SK-N-SH treated with all-trans-retinoic acid at 6 μM for 48 hours (cell line): ENCODE data around the gene CBY3.
"Not testable (repeated sequence)": the region's sequence is repeated elsewhere in the genome, so short reads cannot be mapped to it uniquely, and the experiment has no call there.

Source experiments
- ARNTL ChIP-seq: fragments of 450-650 bp; formaldehyde crosslinking; IDR thresholded peaks from 2 replicates; pipeline ENCODE4 v1.5.0; 2020; ENCODE audit warnings: low read depth, mild to moderate bottlenecking, moderate library complexity, borderline replicate concordance
- BACH2 ChIP-seq: fragments of 250-450 bp; sonication (Bioruptor Pico); IDR thresholded peaks from 2 replicates; pipeline ENCODE4 v1.9.0; 2021; ENCODE audit warnings: mild to moderate bottlenecking, borderline replicate concordance
- CREB5 ChIP-seq: fragments of 250-450 bp; sonication (Bioruptor Pico); IDR thresholded peaks from 2 replicates; pipeline ENCODE4 v1.5.1; 2020; ENCODE audit warnings: low read depth, mild to moderate bottlenecking, moderate library complexity
- OSR1 ChIP-seq: fragments of 250-450 bp; sonication (Bioruptor Pico); IDR thresholded peaks from 2 replicates; pipeline ENCODE4 v1.8.0; 2022; ENCODE audit warnings: moderate library complexity, mild to moderate bottlenecking, inconsistent platforms
- PATZ1 ChIP-seq: fragments of 250-450 bp; sonication (Bioruptor Pico); IDR thresholded peaks from 2 replicates; pipeline ENCODE4 v1.8.0; 2020; ENCODE audit warnings: mild to moderate bottlenecking, moderate library complexity, borderline replicate concordance
- SNAI2 ChIP-seq: fragments of 250-450 bp; sonication (Bioruptor Pico); IDR thresholded peaks from 2 replicates; pipeline ENCODE4 v1.5.0; 2020; ENCODE audit warnings: mild to moderate bottlenecking, moderate library complexity
- ZFP3 ChIP-seq: fragments of 250-450 bp; sonication (Bioruptor Pico); IDR thresholded peaks from 2 replicates; pipeline ENCODE4 v1.5.0; 2020; ENCODE audit warnings: mild to moderate bottlenecking, moderate library complexity
- ZFP30 ChIP-seq: fragments of 450-650 bp; formaldehyde crosslinking; IDR thresholded peaks from 2 replicates; pipeline ENCODE4 v1.5.0; 2022; ENCODE audit warnings: mild to moderate bottlenecking, moderate library complexity
- TF ChIP-seq, protein P1 (sequence below): fragments of 250-450 bp; sonication (Bioruptor Pico); IDR thresholded peaks from 2 replicates; pipeline ENCODE4 v1.5.0; 2020; ENCODE audit warnings: mild to moderate bottlenecking, moderate library complexity

GRCh38 chr5:179634370-179635172, 46.3 kb downstream of the CBY3 start:
- not testable (repeated sequence) for TF ChIP-seq ARNTL (CRISPR knock-in tag); PATZ1; BACH2 (CRISPR knock-in tag); CREB5; ZFP30 (CRISPR knock-in tag); SNAI2 (CRISPR knock-in tag); ZFP3 (CRISPR knock-in tag); OSR1 (CRISPR knock-in tag)
- TF ChIP-seq, protein P1, sequence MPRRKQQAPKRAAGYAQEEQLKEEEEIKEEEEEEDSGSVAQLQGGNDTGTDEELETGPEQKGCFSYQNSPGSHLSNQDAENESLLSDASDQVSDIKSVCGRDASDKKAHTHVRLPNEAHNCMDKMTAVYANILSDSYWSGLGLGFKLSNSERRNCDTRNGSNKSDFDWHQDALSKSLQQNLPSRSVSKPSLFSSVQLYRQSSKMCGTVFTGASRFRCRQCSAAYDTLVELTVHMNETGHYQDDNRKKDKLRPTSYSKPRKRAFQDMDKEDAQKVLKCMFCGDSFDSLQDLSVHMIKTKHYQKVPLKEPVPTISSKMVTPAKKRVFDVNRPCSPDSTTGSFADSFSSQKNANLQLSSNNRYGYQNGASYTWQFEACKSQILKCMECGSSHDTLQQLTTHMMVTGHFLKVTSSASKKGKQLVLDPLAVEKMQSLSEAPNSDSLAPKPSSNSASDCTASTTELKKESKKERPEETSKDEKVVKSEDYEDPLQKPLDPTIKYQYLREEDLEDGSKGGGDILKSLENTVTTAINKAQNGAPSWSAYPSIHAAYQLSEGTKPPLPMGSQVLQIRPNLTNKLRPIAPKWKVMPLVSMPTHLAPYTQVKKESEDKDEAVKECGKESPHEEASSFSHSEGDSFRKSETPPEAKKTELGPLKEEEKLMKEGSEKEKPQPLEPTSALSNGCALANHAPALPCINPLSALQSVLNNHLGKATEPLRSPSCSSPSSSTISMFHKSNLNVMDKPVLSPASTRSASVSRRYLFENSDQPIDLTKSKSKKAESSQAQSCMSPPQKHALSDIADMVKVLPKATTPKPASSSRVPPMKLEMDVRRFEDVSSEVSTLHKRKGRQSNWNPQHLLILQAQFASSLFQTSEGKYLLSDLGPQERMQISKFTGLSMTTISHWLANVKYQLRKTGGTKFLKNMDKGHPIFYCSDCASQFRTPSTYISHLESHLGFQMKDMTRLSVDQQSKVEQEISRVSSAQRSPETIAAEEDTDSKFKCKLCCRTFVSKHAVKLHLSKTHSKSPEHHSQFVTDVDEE (CRISPR knock-in tag), result not testable (repeated sequence)
